OCI-LY1 (cell line): ENCODE data around the gene LRRC4B.

ENCODE experiments used
- H2AFZ ChIP-seq: fragments of 200-600 bp; sonication (generic), shearing (Covaris generic); 2 replicates; pipeline ENCODE4 v1.6.0; 2014; ENCODE audit warnings: antibody characterized with exemption, mild to moderate bottlenecking, low read length
- H3F3A ChIP-seq: fragments of 200-600 bp; sonication (generic), shearing (Covaris generic); 2 replicates; pipeline ENCODE4 v1.6.0; 2014; ENCODE audit warnings: mild to moderate bottlenecking, antibody characterized with exemption, low read length, moderate library complexity; ENCODE audit not compliant: insufficient read depth
- H3K27ac ChIP-seq: fragments of 200-600 bp; sonication (generic); 2 replicates; pipeline ENCODE4 v1.5.1; 2014; ENCODE audit warnings: low read length, mixed run types, mild to moderate bottlenecking, low read depth; ENCODE audit not compliant: poor library complexity, severe bottlenecking
- H3K27me3 ChIP-seq: fragments of 200-600 bp; sonication (generic); 2 replicates; pipeline ENCODE4 v1.6.0; 2014; ENCODE audit warnings: antibody characterized with exemption, mild to moderate bottlenecking, low read length, moderate library complexity; ENCODE audit not compliant: insufficient read depth
- H3K36me3 ChIP-seq: fragments of 200-600 bp; sonication (generic); 2 replicates; pipeline ENCODE4 v1.6.1; 2014; ENCODE audit warnings: mild to moderate bottlenecking, antibody characterized with exemption, low read length, moderate library complexity, mixed read lengths; ENCODE audit not compliant: insufficient read depth
- H3K4me1 ChIP-seq: fragments of 200-600 bp; sonication (generic); 2 replicates; pipeline ENCODE4 v1.5.1; 2014; ENCODE audit warnings: mild to moderate bottlenecking, low read length, moderate library complexity; ENCODE audit not compliant: insufficient read depth, severe bottlenecking
- H3K4me2 ChIP-seq: fragments of 200-600 bp; sonication (generic), shearing (Covaris generic); 2 replicates; pipeline ENCODE4 v1.6.1; 2014; ENCODE audit warnings: low read length
- H3K4me3 ChIP-seq: fragments of 200-600 bp; sonication (generic); 2 replicates; pipeline ENCODE4 v1.5.1; 2014; ENCODE audit warnings: low read length, low read depth, mild to moderate bottlenecking, mixed read lengths; ENCODE audit not compliant: poor library complexity, severe bottlenecking
- H3K79me2 ChIP-seq: fragments of 200-600 bp; shearing (Covaris generic); 2 replicates; pipeline ENCODE4 v1.6.1; 2016; ENCODE audit warnings: mixed run types, low read length, mixed read lengths; ENCODE audit not compliant: insufficient read depth
- H3K9ac ChIP-seq: fragments of 200-600 bp; sonication (generic), shearing (Covaris generic); 2 replicates; pipeline ENCODE4 v1.6.1; 2014; ENCODE audit warnings: mild to moderate bottlenecking, low read length, mixed read lengths
- H3K9me2 ChIP-seq: fragments of 200-600 bp; sonication (generic), shearing (Covaris generic); 2 replicates; pipeline ENCODE4 v1.6.1; 2014; ENCODE audit warnings: low read depth, mild to moderate bottlenecking, low read length, mixed read lengths
- H3K9me3 ChIP-seq: fragments of 200-600 bp; shearing (Covaris generic); 2 replicates; pipeline ENCODE4 v1.6.1; 2014; ENCODE audit warnings: low read length, mixed read lengths
- H4K20me1 ChIP-seq: fragments of 200-600 bp; sonication (generic), shearing (Covaris generic); 2 replicates; pipeline ENCODE4 v1.6.0; 2016; ENCODE audit warnings: mild to moderate bottlenecking, low read length; ENCODE audit not compliant: insufficient read depth
- EZH2 ChIP-seq: fragments of 200-600 bp; sonication (generic), shearing (Covaris generic); IDR thresholded peaks from 2 replicates; pipeline ENCODE4 v1.8.0; 2017; ENCODE audit warnings: borderline replicate concordance, mixed run types, mild to moderate bottlenecking, antibody characterized with exemption, low read length, moderate library complexity, mixed read lengths
- TF ChIP-seq, protein P1 (sequence below): fragments of 200-600 bp; sonication (generic), shearing (Covaris generic); IDR thresholded peaks from 2 replicates; pipeline ENCODE4 v1.5.1; 2017; ENCODE audit warnings: mild to moderate bottlenecking, antibody characterized with exemption, low read length, moderate library complexity, mixed read lengths

Gene LRRC4B

DNA sequence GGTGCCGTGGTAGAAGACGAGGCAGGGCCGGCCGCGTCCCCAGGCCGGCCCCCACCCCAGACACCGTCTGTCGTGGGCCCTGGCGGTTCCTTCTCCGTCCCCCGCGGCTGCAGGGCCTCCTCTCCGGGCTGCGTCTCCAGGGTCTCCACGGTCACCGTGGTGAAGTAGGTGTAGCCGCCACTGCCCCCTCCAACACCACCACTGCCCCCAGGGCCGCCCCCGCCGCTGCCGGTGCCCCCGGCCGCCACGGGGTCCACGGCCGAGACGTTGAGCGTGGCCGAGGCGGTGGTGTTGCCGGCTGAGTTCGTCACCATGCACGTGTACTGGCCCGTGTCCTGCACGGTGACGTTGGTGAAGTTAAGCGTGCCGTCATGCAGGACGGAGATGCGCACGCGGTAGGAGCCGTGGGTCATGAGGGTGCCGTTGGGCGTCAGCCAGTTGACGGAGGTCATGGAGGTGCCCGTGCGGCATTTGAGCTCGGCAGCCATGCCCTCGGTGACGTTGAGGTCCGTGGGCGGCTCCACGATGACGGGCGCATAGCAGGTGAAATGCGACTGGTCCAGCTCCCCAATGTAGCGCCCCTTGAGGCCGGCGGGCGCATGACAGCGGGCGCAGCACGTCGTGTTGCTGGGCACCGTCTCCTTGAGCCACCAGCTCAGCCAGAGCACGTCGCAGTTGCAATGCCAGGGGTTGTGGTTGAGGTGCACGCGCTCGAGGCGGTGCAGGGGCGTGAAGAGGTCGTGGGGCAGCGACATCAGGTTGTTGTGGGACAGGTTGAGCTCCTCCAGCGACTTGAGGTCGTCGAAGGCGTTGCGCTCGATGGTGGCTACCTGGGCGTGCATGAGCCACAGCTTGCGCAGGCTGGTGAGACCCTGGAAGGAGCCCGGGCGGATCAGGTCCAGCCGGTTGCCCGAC is 49.9 kb downstream of the LRRC4B start:
- Histone ChIP-seq H3K27me3 (0 out of 2 replicates have a peak, but pooled peaks cover 4% of the 10 kb centered on the region), H3K9me2 (no peaks in the 10 kb centered on the region), H3K4me2 (no peak overlapping the region), H3K36me3 (no peaks in the 10 kb centered on the region), H3K4me1 (no peaks in the 10 kb centered on the region), H3F3A (no peaks in the 10 kb centered on the region), H4K20me1 (no peaks in the 10 kb centered on the region), H3K4me3 (no peak overlapping the region), H3K9ac (no peak overlapping the region), H3K27ac (no peak overlapping the region), H2AFZ (no peak overlapping the region), H3K79me2 (no peaks in the 10 kb centered on the region), H3K9me3 (no peaks in the 10 kb centered on the region)
- TF ChIP-seq, protein P1, sequence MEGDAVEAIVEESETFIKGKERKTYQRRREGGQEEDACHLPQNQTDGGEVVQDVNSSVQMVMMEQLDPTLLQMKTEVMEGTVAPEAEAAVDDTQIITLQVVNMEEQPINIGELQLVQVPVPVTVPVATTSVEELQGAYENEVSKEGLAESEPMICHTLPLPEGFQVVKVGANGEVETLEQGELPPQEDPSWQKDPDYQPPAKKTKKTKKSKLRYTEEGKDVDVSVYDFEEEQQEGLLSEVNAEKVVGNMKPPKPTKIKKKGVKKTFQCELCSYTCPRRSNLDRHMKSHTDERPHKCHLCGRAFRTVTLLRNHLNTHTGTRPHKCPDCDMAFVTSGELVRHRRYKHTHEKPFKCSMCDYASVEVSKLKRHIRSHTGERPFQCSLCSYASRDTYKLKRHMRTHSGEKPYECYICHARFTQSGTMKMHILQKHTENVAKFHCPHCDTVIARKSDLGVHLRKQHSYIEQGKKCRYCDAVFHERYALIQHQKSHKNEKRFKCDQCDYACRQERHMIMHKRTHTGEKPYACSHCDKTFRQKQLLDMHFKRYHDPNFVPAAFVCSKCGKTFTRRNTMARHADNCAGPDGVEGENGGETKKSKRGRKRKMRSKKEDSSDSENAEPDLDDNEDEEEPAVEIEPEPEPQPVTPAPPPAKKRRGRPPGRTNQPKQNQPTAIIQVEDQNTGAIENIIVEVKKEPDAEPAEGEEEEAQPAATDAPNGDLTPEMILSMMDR: peak; percentile 34; the same call in 1 of the 2 replicates
- no peak for TF ChIP-seq EZH2

DNA sequence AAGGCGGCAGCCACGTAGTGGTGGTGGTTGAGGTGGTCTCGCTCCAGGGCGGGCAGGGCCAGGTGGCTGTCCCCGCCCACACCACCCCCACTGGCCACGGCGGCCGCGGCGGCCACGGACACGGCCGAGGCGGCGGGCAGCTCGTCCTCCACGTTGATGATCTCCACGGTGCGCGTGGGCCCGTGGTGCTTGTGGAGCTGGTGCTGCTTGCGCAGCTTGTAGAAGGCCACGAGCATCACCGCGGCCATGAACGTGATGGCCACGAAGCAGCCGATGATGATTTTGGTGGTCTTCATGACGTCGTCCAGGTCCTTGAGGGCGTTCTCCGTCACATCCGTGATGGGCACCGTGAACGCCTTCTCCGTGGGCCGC is 50.5 kb downstream of the LRRC4B start:
- no peak overlapping the region for H3K9ac ChIP-seq
- no peak overlapping the region for H2AFZ ChIP-seq
- H3K4me3 ChIP-seq: no peak overlapping the region
- H3K9me3 ChIP-seq: no peaks in the 10 kb centered on the region
- no peaks in the 10 kb centered on the region for H3F3A ChIP-seq
- no peaks in the 10 kb centered on the region for H3K9me2 ChIP-seq
- no peaks in the 10 kb centered on the region for H3K36me3 ChIP-seq
- no peak overlapping the region for H3K27ac ChIP-seq
- TF ChIP-seq, protein P1: no peak
- TF ChIP-seq EZH2: no peak
- no peaks in the 10 kb centered on the region for H3K27me3 ChIP-seq
- H3K4me1 ChIP-seq: no peaks in the 10 kb centered on the region
- no peak overlapping the region for H3K4me2 ChIP-seq
- H3K79me2 ChIP-seq: no peaks in the 10 kb centered on the region
- no peaks in the 10 kb centered on the region for H4K20me1 ChIP-seq

DNA sequence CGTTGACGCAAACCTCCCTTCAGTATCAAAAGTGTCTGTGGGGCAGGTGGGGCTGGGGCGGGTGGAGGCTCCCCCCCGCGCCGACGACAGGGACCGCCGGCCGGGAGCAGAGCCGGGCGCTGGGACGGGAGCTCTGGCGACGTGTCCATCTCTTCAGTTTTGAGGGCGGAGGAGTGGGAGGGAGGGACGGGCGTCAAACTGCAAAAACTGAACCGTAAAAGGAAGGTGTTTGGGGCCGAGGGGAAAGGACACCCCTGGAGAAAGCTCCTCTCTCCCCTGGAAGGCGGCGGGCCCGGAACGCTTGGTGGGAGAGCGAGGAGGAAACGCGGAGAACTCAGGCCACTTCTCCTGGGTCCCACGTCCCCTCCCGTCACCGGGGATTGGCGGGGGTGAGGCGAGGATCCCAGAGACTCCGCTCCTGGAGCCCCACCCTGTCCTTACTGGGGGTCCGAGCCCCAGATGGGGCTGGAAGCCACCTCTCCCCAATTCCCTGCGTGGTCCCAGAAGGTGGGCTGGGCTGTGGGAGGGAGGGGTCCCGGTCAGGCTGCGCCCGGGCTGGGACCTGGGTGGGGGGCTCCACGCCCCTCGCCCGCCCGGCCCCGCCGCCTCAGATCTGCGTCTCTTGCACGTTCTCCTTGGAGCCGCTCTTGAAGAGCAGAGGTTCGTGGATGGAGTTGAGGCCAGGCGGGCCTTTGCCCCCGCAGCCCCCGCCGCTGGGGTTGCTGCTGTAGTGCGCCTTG is 51.1 kb downstream of the LRRC4B start:
- Histone ChIP-seq H3F3A (no peaks in the 10 kb centered on the region), H3K9ac (no peak overlapping the region), H3K4me3 (no peak overlapping the region), H3K9me3 (no peaks in the 10 kb centered on the region), H3K4me1 (peaks cover under 1% of the 10 kb centered on the region), H2AFZ (no peak overlapping the region), H3K79me2 (no peaks in the 10 kb centered on the region), H3K27me3 (no peaks in the 10 kb centered on the region), H3K9me2 (no peaks in the 10 kb centered on the region), H3K27ac (no peak overlapping the region), H4K20me1 (no peaks in the 10 kb centered on the region), H3K36me3 (no peaks in the 10 kb centered on the region), H3K4me2 (no peak overlapping the region)
- TF ChIP-seq, protein P1: no peak
- no peak for TF ChIP-seq EZH2
